Testis (tissue), 3 donors: ENCODE results near the gene PERM1. TPM values are rescaled to one million over a fixed set of nuclear protein-coding genes. Genes with fewer than 3 reads are reported as not detected.

ENCODE experiments used
- DNase-seq: peaks from one replicate; pipeline ENCODE4 v3.0.0-alpha.2; 2019
- H3K27ac ChIP-seq, 2 donors: fragments of 200-600 bp; sonication (generic); one replicate each; pipeline ENCODE4 v1.5.1; 2019
- H3K27me3 ChIP-seq: fragments of 200-600 bp; sonication (generic); one replicate; pipeline ENCODE4 v1.5.1; 2019
- H3K36me3 ChIP-seq: fragments of 200-600 bp; sonication (generic); one replicate; pipeline ENCODE4 v1.5.1; 2017; ENCODE audit warnings: low read depth; ENCODE audit errors: missing control alignments
- H3K4me1 ChIP-seq: fragments of 200-600 bp; sonication (generic); one replicate; pipeline ENCODE4 v1.5.1; 2019
- H3K4me3 ChIP-seq, 2 donors: fragments of 200-600 bp; sonication (generic); one replicate each; pipeline ENCODE4 v1.5.1; 2017 to 2019
- H3K9me3 ChIP-seq: fragments of 200-600 bp; sonication (generic); one replicate; pipeline ENCODE4 v1.5.1; 2017
- CTCF ChIP-seq, 3 experiments: fragments of 450-650 bp in 2 of 3; fragments of 200-600 bp in 1 of 3; sonication (generic) in 1 of 3; IDR thresholded peaks; one replicate each; pipeline ENCODE4 v1.5.1; 2016 to 2019; ENCODE audit warnings: antibody characterized with exemption in 3 of 3, mild to moderate bottlenecking in 2 of 3, moderate library complexity in 1 of 3
- POLR2A ChIP-seq: fragments of 450-650 bp; IDR thresholded peaks from one replicate; pipeline ENCODE4 v1.6.1; 2017; ENCODE audit warnings: antibody characterized with exemption, mild to moderate bottlenecking, moderate library complexity
- WGBS, 2 donors: methylation state at CpG; one replicate each; pipeline ENCODE4 v1.1.5; 2018; 5-methylcytosine and 5-hydroxymethylcytosine counted together
- intact Hi-C: fragments of 100-400 bp; cut with DNase I; formaldehyde crosslinking; loops from one replicate; pipeline ENCODE4 v1.15.1; 2023; ENCODE audit warnings: low total_unique reads
- polyA plus RNA-seq: library from polyadenylated mRNA; stranded (reverse); fragments of 350-450 nt; fragmentation: Illumina TruSeq; extraction: RNeasy Lipid Tissue Mini Kit (QIAGEN cat#74804); gene quantifications from one replicate; pipeline ENCODE4 v1.2.3, GENCODE V29; 2014; ENCODE audit warnings: low read depth, low replicate concordance; ENCODE audit not compliant: insufficient read depth
- total RNA-seq, 2 donors: library from RNA; depleted of rRNA; stranded (reverse); fragments of >200 nt; gene quantifications; one replicate each; pipeline ENCODE4 v1.2.3, GENCODE V29; 2016

PERM1 gene
- total and polyA plus RNA-seq, 3 donors from 2014 or later: 0.65 to 4.9 (median 3.2) TPM

DNA sequence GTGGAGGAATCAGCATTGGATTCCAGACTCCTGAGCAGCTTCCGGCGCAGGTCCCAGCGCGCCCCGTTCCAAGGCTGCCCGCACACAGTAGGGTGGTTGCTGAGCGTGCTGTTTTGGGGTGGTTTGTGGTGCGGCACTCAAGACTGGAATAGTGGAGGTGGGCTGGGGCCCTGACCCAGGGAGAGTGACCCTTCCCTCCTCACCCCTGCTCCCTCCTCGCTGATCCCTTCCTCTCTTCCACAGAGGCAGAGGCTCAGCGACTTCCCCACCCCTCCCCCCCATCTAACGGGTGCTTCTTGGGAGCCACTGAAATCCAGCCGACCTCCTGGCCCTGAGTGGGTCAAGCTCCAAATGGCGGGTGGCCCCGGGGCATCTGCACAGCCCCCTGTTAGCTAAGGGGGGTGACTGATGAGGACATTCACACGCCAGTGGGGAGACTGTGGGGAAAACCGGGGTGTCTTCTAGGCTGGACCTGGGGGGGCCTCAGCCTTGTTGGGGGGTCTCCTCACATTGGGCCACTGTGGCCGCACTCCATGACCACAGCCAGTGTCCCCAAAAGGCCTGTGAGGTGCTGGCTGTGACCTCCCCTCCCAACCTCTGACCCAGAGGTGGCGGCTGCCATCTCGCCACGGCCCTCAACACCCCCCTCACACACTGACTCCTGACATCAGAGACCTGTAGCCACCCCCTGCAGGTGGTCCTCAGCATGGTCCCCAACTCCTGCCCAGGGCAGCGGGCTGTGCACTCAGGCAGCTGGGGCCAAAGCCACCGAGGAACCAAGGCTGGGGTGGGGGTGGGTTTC lies 21.9 kb upstream of the PERM1 start:
- DNase-seq: no peak
- Histone ChIP-seq H3K9me3 (no peaks in the 10 kb centered on the region), H3K4me3 (no peak overlapping the region), H3K27ac (no peak overlapping the region), H3K36me3 (no peaks in the 10 kb centered on the region), H3K27me3 (no peaks in the 10 kb centered on the region), H3K4me1 (peaks cover 18% of the 10 kb centered on the region)
- TF ChIP-seq CTCF (IDR thresholded peaks at IDR 0.05) (no peak), POLR2A (no peak)
- intact Hi-C loops: loop anchor here (10.0 kb wide), 1 partner anchor 61 kb away; no protein-coding TSS in a partner anchor
- WGBS, 2 donors: 84 to 85% methylated on average over 7 to 22 of the region's 22 CpGs

GRCh38 chr1:1001057-1001783 lies 19.3 kb upstream of the PERM1 start:
- Histone ChIP-seq H3K9me3 (no peaks in the 10 kb centered on the region), H3K4me1 (peaks cover 20% of the 10 kb centered on the region), H3K4me3 (peak overlapping the region; percentile 56 to 64), H3K27me3 (no peaks in the 10 kb centered on the region), H3K27ac (peak overlapping the region; percentile 87 to 89), H3K36me3 (no peaks in the 10 kb centered on the region)
- 1 to 4% methylated on average over 24 to 55 of the region's 58 CpGs for WGBS, 2 donors
- intact Hi-C loops: loop anchor here (10.0 kb wide), 1 partner anchor 64 kb away; no protein-coding TSS in a partner anchor
- TF ChIP-seq CTCF (IDR thresholded peaks at IDR 0.05) (no peak), POLR2A (no peak)
- DNase-seq: no peak

DNA sequence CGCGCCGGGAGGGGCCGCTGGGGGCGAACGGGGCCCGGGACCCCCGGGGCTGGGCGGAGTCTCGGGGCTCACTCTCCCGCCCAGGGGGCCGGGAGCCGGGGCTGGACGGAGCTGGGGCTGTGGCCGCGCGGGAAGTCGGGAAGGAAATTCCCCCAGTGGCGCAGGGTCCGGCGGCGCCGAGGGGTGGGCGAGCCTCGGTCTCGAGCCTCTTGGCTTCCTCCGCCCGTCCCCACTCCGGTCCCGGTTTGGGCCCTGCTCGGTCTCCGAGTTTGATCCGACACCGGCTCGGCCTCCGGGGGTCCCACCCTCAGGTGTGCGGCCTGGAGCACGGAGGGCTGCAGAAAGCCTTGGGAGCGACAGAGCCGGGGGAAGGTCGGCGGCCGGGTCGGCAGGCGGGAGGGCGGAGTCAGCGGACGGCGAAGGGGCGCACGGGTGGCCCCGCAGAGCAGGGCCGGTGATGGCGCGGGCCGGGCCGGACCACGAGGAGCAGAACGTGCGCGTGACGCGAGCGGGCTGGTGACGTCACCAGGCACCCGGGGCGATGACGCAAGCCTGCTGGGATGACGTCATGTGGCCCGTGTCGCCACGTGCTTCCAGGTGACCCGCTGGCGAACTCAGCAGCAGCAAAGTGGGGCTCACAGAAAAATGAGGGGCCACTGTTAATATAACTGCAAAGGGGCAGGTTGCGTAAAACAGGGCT lies 18.6 kb upstream of the PERM1 start:
- TF ChIP-seq POLR2A: no peak
- no peak for TF ChIP-seq CTCF (IDR thresholded peaks at IDR 0.05)
- H3K27ac ChIP-seq: peak overlapping the region; percentile 87 to 89
- WGBS, 2 donors: 0 to 1% methylated on average over 11 to 31 of the region's 75 CpGs
- no peaks in the 10 kb centered on the region for H3K9me3 ChIP-seq
- peak; percentile 70 for DNase-seq
- H3K4me1 ChIP-seq: peaks cover 19% of the 10 kb centered on the region
- intact Hi-C loops: loop anchor here (10.0 kb wide), 1 partner anchor 64 kb away; no protein-coding TSS in a partner anchor
- no peaks in the 10 kb centered on the region for H3K36me3 ChIP-seq
- H3K27me3 ChIP-seq: no peaks in the 10 kb centered on the region
- H3K4me3 ChIP-seq: peak overlapping the region; percentile 56 to 64

GRCh38 chr1:999725-1000356 lies 17.9 kb upstream of the PERM1 start, which contains the start of gene HES4:
HES4 (minus strand) TSS chr1:1000097; CDS start chr1:999973, 124 bp downstream.
- Histone ChIP-seq H3K27me3 (no peaks in the 10 kb centered on the region), H3K4me1 (peaks cover 12% of the 10 kb centered on the region), H3K27ac (peak within 1 kb of the TSS; percentile 87 to 89), H3K9me3 (no peaks in the 10 kb centered on the region), H3K36me3 (no peaks in the 10 kb centered on the region), H3K4me3 (peak within 1 kb of the TSS; percentile 56 to 64)
- no peak for TF ChIP-seq CTCF (IDR thresholded peaks at IDR 0.05)
- no peak for TF ChIP-seq POLR2A
- WGBS, 2 donors: 0 to 3% methylated on average over 6 to 87 of the region's 95 CpGs
- DNase-seq: peak; percentile 90
- intact Hi-C loops: loop anchor here (10.0 kb wide), 1 partner anchor 65 kb away; no protein-coding TSS in a partner anchor
